ENCODE results near the gene HOXA4.

HOXA4 gene

DNA sequence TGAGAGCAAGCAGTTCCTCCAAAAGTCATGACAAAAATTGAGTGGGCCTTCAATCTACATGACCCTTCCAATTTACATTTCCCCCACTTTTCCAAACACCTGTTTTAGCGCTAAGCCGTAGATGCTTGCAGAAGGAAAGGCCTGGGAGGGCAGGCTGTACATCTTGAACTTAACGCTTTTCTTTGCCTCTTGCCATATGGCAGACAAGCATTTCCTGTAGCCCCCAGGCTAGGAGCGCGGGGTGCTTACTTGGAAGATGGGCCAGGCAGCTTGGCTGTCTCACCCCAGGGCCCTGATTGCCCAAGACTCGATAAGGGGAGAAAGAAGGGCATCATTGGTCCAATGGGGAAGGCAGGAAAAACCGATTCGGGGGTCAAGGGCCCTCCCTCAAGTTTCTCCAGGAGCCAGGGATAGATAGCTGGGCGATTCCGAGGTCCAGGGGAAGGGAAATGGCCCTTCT lies 41.8 kb upstream of the HOXA4 start:
- TF ChIP-seq CTCF (conservative IDR thresholded peaks at IDR 0.05) (no peak), ZFX (IDR thresholded peaks at IDR 0.05) (no peak)
- H3K27ac ChIP-seq = peak overlapping the region; percentile 98

DNA sequence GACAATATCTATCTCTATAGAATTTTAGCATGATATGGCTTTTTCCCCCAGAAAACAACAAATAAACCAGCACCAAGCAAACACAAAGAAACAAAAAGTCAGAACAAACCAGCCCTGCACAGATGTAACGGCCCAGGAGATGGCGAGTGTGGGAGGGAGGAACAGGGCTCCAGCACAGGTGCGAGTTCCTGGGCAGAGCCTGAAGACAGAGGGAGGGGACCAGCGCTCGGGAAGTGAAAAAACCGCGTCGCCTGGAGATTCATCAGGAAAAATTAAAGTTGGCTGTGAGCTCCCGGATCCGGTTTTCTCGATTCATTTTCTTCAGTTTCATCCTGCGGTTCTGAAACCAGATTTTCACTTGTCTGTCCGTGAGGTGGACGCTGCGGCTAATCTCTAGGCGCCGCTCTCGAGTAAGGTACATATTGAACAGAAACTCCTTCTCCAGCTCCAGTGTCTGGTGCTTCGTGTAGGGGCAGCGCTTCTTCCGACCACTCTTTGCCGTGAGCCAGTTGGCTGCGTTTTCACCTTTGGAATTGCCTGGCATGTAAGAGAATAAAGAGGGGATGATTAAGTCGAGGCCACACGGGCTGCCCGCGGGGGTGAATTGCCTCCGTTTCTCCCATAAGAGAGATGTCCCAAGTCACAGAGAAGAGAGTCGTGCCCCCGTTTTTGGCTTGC lies 41.2 kb upstream of the HOXA4 start:
- TF ChIP-seq CTCF (conservative IDR thresholded peaks at IDR 0.05) (no peak; the same call in 1 of the 2 replicates), ZFX (IDR thresholded peaks at IDR 0.05) (no peak)
- peak overlapping the region; percentile 98 for H3K27ac ChIP-seq

DNA sequence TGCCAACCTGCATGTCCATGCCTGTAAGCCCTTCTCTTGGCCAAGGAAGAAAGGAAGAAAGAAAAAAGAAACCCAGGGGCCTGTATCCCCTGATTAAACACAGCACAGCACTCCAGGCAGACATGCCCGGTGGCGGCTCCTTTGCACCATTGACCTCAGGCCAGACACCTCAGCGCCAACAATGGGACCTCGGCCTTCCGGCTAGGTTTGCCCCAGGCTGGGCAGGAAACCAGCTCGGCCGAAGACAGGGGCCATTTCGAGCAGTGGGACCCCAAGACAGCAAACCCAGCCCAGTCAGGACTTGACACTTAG lies 40.7 kb upstream of the HOXA4 start:
- H3K27ac ChIP-seq = peak overlapping the region; percentile 98

DNA sequence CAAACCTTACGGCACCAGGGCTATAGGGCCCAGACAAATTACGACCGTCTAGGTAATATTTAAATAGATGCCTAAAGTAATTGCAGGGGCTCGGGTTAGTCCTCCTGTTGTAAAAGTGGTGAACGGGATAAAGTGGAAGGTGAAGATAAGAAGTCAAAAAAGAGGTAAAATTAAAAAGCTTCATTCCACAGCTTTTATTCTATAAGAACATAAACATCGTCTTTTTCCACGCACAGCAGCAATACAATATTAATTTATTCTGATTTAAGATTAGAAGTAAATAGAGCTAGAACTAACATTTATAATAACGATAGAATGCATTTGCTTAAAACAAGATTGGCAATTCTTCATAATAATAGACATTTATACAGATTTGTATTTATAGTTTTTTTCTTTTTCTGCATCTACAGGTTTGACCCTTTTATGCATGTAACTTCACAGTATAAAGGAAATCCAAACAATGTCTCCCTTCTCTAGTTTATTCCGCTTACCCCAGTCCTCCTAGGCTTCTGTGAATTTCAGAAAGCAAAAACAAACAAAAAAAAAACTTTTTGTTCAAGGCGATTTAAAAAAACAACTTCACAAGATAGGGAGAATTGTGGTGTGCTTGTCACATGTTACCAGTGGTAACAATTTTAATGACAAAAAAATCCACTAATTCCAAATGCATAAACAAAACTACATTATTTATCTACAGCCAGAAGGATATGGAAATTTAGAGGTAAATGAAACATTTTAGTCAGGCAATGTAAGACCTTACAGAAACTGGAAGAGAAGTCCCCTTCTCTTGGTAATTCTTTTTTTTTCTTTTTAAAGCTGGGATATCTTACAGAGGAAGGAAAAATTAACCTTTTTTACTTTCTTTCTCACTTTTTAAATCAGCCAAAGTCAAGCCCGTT lies 40.1 kb upstream of the HOXA4 start:
- peak overlapping the region; percentile 98 for H3K27ac ChIP-seq
- TF ChIP-seq ZFX (IDR thresholded peaks at IDR 0.05) (no peak), CTCF (conservative IDR thresholded peaks at IDR 0.05) (no peak)

More for the DNA sequence above, 40.7 kb upstream of the HOXA4 start:
- TF ChIP-seq ZFX (IDR thresholded peaks at IDR 0.05) (no peak), CTCF (conservative IDR thresholded peaks at IDR 0.05) (no peak)

DNA sequence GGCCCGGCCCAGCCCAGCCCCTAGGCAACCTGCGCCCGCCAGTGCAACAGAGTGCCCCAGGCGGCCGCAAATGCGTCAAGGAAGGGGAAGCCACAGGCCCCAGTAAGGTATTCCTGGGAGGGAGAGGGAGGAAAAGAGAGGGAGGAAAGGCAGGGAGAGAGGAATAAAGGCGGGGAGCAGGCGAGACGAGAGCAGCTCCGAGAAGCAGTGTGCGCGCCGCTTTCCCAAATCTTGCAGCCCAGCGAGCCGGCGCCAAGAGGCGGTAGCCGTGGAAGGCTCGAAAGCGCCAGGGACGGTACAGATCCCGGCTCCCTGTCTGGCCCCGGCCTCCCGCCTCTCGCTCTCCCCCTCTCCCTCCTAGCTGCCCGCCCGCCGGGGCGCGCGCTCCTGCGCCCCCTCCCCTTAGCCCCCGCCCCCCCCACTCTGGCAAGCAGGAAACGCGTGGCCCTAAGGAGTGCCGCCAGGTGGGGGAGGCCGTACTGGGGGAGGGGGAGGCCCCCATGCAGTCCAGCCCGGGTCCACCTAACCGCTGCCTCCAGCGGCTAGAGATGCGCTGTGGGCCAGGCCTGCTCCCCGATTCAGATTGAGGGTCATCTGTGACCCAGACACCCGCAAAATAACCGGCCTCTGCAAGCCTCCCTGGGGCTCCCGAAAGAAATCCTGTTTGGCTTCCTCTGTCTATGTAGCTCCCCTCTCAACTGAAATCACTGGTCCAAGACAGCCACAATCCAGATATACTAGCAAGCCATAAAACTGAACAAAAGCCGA lies 39.3 kb upstream of the HOXA4 start:
- TF ChIP-seq ZFX (IDR thresholded peaks at IDR 0.05) (no peak), CTCF (conservative IDR thresholded peaks at IDR 0.05) (no peak)
- no peak overlapping the region for H3K27ac ChIP-seq

- no peak overlapping the region for H3K27ac ChIP-seq
These were observed 37.8 kb upstream of the HOXA4 start for GRCh38 chr7:27168265-27168947.

More at GRCh38 chr7:27168265-27168947, 37.8 kb upstream of the HOXA4 start:
- TF ChIP-seq CTCF (conservative IDR thresholded peaks at IDR 0.05) (no peak), ZFX (IDR thresholded peaks at IDR 0.05) (no peak)
